Activated naive CD4-positive, alpha-beta T cell treated with anti-CD3 and anti-CD28 coated beads for 36 hours (primary cell): Measurements from ENCODE around the gene SETD5. TPM values are rescaled to one million over a fixed set of nuclear protein-coding genes. Genes with fewer than 3 reads are reported as not detected.

Experiments used
- CTCF ChIA-PET: fragments of 350-600 bp; sonication (Branson Sonifier 250); formaldehyde crosslinking; loops from one replicate; lab custom pipeline; 2021; ENCODE audit warnings: antibody characterized with exemption; lab: Charles Lee
- DNase-seq: peaks from one replicate; pipeline ENCODE4 v3.0.0-alpha.2; 2020
- H3K27ac Mint-ChIP-seq: one replicate; pipeline ENCODE4 v1.8.0; 2021; ENCODE audit warnings: mild to moderate bottlenecking, mixed read lengths
- H3K27me3 Mint-ChIP-seq: one replicate; pipeline ENCODE4 v1.8.0; 2021; ENCODE audit warnings: low read depth, mixed read lengths
- H3K36me3 Mint-ChIP-seq: one replicate; pipeline ENCODE4 v1.8.0; 2021; ENCODE audit warnings: low read depth, mixed read lengths
- H3K4me1 Mint-ChIP-seq: one replicate; pipeline ENCODE4 v1.8.0; 2021; ENCODE audit warnings: low read depth, mixed read lengths
- H3K4me3 Mint-ChIP-seq: one replicate; pipeline ENCODE4 v1.8.0; 2021; ENCODE audit warnings: mild to moderate bottlenecking, moderate library complexity, mixed read lengths
- H3K9me3 Mint-ChIP-seq: one replicate; pipeline ENCODE4 v1.8.0; 2021; ENCODE audit warnings: mixed read lengths
- intact Hi-C: fragments of 100-400 bp; cut with micrococcal nuclease; formaldehyde crosslinking; loops from one replicate; pipeline ENCODE4 v1.15.1; 2023
- total RNA-seq, 2 experiments: library from RNA; stranded (reverse); gene quantifications; one replicate each; pipeline ENCODE4 v1.2.3, GENCODE V29; 2021

SETD5 gene, protein sequence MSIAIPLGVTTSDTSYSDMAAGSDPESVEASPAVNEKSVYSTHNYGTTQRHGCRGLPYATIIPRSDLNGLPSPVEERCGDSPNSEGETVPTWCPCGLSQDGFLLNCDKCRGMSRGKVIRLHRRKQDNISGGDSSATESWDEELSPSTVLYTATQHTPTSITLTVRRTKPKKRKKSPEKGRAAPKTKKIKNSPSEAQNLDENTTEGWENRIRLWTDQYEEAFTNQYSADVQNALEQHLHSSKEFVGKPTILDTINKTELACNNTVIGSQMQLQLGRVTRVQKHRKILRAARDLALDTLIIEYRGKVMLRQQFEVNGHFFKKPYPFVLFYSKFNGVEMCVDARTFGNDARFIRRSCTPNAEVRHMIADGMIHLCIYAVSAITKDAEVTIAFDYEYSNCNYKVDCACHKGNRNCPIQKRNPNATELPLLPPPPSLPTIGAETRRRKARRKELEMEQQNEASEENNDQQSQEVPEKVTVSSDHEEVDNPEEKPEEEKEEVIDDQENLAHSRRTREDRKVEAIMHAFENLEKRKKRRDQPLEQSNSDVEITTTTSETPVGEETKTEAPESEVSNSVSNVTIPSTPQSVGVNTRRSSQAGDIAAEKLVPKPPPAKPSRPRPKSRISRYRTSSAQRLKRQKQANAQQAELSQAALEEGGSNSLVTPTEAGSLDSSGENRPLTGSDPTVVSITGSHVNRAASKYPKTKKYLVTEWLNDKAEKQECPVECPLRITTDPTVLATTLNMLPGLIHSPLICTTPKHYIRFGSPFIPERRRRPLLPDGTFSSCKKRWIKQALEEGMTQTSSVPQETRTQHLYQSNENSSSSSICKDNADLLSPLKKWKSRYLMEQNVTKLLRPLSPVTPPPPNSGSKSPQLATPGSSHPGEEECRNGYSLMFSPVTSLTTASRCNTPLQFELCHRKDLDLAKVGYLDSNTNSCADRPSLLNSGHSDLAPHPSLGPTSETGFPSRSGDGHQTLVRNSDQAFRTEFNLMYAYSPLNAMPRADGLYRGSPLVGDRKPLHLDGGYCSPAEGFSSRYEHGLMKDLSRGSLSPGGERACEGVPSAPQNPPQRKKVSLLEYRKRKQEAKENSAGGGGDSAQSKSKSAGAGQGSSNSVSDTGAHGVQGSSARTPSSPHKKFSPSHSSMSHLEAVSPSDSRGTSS (N-terminal part only)
- total RNA-seq, result 100 to 1,000 TPM; 125 to 133 TPM

DNA sequence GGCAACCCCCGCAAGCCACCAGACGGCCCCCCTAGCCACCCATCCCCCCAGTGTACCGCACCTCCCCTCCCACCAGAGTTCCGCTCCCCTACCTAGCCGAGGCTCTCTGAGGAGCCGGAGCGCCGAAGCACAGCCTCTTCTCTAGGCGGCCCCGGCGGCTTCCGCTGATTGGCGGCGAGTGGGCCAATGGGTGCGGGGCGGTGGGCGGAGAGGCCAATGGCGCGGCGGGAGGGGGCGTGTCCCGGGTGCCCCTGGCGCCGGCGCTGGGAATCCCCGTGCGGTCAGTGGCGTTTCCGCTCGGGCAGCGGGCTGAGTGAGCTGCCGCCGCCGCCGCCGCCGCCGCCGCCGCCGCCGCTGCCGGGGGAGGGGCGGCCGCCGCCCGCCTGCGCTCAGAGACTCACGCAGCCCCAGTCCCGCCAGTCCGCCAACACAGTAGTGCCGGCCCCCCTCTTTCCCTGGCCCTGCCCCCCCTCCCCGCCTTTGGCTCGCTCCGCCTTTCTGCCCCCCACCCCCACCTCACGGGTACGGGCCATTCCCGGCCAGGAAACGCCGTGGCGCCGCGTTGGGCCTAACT lies at the start of gene SETD5:
TSS of gene SETD5 (plus strand) at position 284 of the 574 bp plus-strand sequence. CDS start 31,324 bp downstream, outside the sequence.
- no peaks in the 10 kb centered on the region for H3K27me3 Mint-ChIP-seq
- peaks cover 39% of the 10 kb centered on the region for H3K36me3 Mint-ChIP-seq
- H3K9me3 Mint-ChIP-seq, result no peaks in the 10 kb centered on the region
- peak within 1 kb of the TSS; percentile 99 for H3K4me3 Mint-ChIP-seq
- DNase-seq, result peak; percentile 99
- peak within 1 kb of the TSS; percentile 100 for H3K27ac Mint-ChIP-seq
- peaks cover 65% of the 10 kb centered on the region for H3K4me1 Mint-ChIP-seq
- CTCF ChIA-PET, result interaction anchor here (1.2 to 2.9 kb wide), 2 partner anchors 23 to 44 kb away, joined by 4 to 8 read pairs; no protein-coding TSS in a partner anchor
- intact Hi-C loops, result loop anchor here (1.0 to 5.0 kb wide), 12 partner anchors 25 to 851 kb away; partner anchors contain the start of genes BRK1, CRELD1, FANCD2 and JAGN1

- Mint-ChIP-seq H3K9me3 (no peaks in the 10 kb centered on the region), H3K4me3 (no peak overlapping the region), H3K36me3 (no peaks in the 10 kb centered on the region), H3K4me1 (no peaks in the 10 kb centered on the region), H3K27me3 (no peaks in the 10 kb centered on the region), H3K27ac (no peak overlapping the region)
- intact Hi-C loops, result no loop called here
- no peak for DNase-seq
- CTCF ChIA-PET, result interaction anchor here (1.0 to 1.5 kb wide), 2 partner anchors 156 to 379 kb away, joined by 3 read pairs; no protein-coding TSS in a partner anchor
These were observed 49.5 kb upstream of the SETD5 start for GRCh38 chr3:9347887-9348286.

DNA sequence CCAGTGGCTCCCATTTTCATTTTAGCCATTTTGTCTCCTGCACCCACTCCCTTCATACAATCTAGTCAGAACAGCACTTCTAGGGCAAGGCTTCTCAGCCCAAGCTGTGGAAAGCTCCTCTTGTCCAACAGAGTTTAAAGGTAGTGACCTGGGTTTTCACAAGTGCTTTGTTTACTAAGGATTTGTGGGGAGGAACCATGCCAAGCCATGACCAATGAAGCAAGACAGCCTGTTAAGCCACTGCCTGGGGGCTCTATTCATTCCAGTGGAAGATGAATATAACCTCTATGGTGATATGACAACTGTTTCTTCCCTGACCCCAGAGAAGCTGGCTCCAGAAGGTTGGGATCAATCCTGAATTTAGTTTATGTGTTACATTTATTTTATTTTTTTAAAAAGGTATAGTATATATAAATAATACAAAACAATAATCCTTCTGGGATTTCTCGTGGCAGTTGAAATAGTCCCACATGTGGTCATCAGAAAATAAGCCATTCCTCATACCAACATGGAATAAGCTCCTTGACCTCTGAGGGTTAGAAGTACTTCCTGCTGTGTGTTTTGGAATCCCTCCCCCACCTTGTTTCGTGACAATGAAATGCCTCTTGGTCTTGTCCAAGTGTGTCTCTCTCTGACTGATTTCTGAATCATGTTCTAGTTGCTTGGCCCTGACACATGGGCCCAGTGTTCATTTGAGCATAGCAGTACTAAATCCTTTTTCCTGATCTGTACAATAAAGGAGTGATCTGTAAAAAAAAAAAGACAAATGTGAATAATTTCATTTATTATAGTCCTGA lies 47.9 kb upstream of the SETD5 start:
- intact Hi-C loops, result loop anchor here (5.0 kb wide), 1 partner anchor 583 kb away; the partner anchor contains the start of gene CRELD1
- no peaks in the 10 kb centered on the region for H3K27me3 Mint-ChIP-seq
- no peak for DNase-seq
- no peak overlapping the region for H3K4me3 Mint-ChIP-seq
- H3K27ac Mint-ChIP-seq, result no peak overlapping the region
- H3K4me1 Mint-ChIP-seq, result peaks cover 11% of the 10 kb centered on the region
- no peaks in the 10 kb centered on the region for H3K9me3 Mint-ChIP-seq
- no peaks in the 10 kb centered on the region for H3K36me3 Mint-ChIP-seq
- CTCF ChIA-PET, result interaction anchor here (0.6 kb wide), 1 partner anchor 98 kb away, joined by 4 read pairs; no protein-coding TSS in a partner anchor

GRCh38 chr3:9351709-9352126 lies 45.7 kb upstream of the SETD5 start:
- intact Hi-C loops, result loop anchor here (5.0 kb wide), 1 partner anchor 581 kb away; the partner anchor contains the start of gene CRELD1
- no peak overlapping the region for H3K27ac Mint-ChIP-seq
- no peak for DNase-seq
- H3K36me3 Mint-ChIP-seq, result no peaks in the 10 kb centered on the region
- CTCF ChIA-PET, result interaction anchor here (0.6 to 0.7 kb wide), 2 partner anchors 279 to 1408 kb away, joined by 3 to 4 read pairs; no protein-coding TSS in a partner anchor
- H3K27me3 Mint-ChIP-seq, result no peaks in the 10 kb centered on the region
- H3K4me1 Mint-ChIP-seq, result peaks cover 22% of the 10 kb centered on the region
- no peak overlapping the region for H3K4me3 Mint-ChIP-seq
- no peaks in the 10 kb centered on the region for H3K9me3 Mint-ChIP-seq

GRCh38 chr3:9352917-9353752 lies 44.3 kb upstream of the SETD5 start:
- no peaks in the 10 kb centered on the region for H3K27me3 Mint-ChIP-seq
- H3K27ac Mint-ChIP-seq, result peak overlapping the region; percentile 57
- no peaks in the 10 kb centered on the region for H3K36me3 Mint-ChIP-seq
- no peaks in the 10 kb centered on the region for H3K9me3 Mint-ChIP-seq
- CTCF ChIA-PET, result interaction anchor here (0.6 to 2.1 kb wide), 24 partner anchors 10 to 392 kb away, joined by 3 to 17 read pairs (median 4); partner anchors contain the start of genes MTMR14 and THUMPD3
- intact Hi-C loops, result loop anchor here (1.0 to 5.0 kb wide), 4 partner anchors 150 to 579 kb away; partner anchors contain the start of gene CRELD1
- DNase-seq, result peak; percentile 78
- H3K4me3 Mint-ChIP-seq, result no peak overlapping the region
- peaks cover 22% of the 10 kb centered on the region for H3K4me1 Mint-ChIP-seq

- H3K27me3 Mint-ChIP-seq, result no peaks in the 10 kb centered on the region
- H3K4me3 Mint-ChIP-seq, result peak overlapping the region; percentile 98
- CTCF ChIA-PET, result interaction anchor here (0.8 to 2.8 kb wide), 4 partner anchors 9 to 366 kb away, joined by 3 to 17 read pairs (median 6); no protein-coding TSS in a partner anchor
- H3K9me3 Mint-ChIP-seq, result no peaks in the 10 kb centered on the region
- peak overlapping the region; percentile 99 for H3K27ac Mint-ChIP-seq
- no peak for DNase-seq
- H3K4me1 Mint-ChIP-seq, result peaks cover 26% of the 10 kb centered on the region
- intact Hi-C loops, result loop anchor here (1.0 to 2.0 kb wide), 4 partner anchors 8 to 431 kb away; partner anchors contain the start of genes ARPC4, BRPF1 and TADA3
- peaks cover 14% of the 10 kb centered on the region for H3K36me3 Mint-ChIP-seq
These were observed 35.6 kb upstream of the SETD5 start for GRCh38 chr3:9361691-9362388.

GRCh38 chr3:9362731-9363530 lies 34.5 kb upstream of the SETD5 start, which contains the start of gene THUMPD3:
TSS of gene THUMPD3 (plus strand) at chr3:9363054. CDS start at chr3:9365069, 2,015 bp downstream.
- Mint-ChIP-seq H3K27me3 (no peaks in the 10 kb centered on the region), H3K4me1 (peaks cover 26% of the 10 kb centered on the region), H3K4me3 (peak within 1 kb of the TSS; percentile 98), H3K9me3 (no peaks in the 10 kb centered on the region), H3K36me3 (peaks cover 15% of the 10 kb centered on the region), H3K27ac (peak within 1 kb of the TSS; percentile 99)
- peak; percentile 95 for DNase-seq
- CTCF ChIA-PET, result interaction anchor here (0.8 to 2.8 kb wide), 6 partner anchors 10 to 141 kb away, joined by 3 to 17 read pairs (median 4); no protein-coding TSS in a partner anchor
- intact Hi-C loops, result loop anchor here (1.0 to 2.0 kb wide), 6 partner anchors 9 to 430 kb away; partner anchors contain the start of genes ARPC4, BRPF1, MTMR14 and TADA3

- peaks cover 45% of the 10 kb centered on the region for H3K4me1 Mint-ChIP-seq
- CTCF ChIA-PET, result no interaction called here
- H3K27ac Mint-ChIP-seq, result no peak overlapping the region
These were observed 27.9 kb upstream of the SETD5 start for GRCh38 chr3:9369508-9369907.

DNA sequence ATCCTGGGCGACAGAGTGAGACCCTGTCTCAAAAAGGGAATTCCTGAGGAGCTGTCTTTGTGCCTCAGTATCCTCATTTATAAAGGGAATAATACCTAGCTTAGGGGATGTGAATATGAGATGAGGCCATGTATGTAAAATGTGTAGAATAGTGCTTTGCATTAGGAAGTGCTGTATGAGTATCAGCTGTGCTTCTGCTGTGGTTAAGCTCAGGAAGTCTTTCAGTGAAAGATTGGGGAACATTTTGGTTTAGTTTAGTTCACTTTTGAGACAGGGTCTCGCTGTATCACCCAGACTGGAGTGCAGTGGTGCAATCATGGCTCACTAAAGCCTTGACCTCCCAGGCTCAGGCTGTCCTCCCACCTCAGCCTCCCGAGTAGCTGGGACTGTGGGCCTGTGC lies 23.9 kb upstream of the SETD5 start:
- intact Hi-C loops, result no loop called here
- CTCF ChIA-PET, result interaction anchor here (0.5 to 1.2 kb wide), 2 partner anchors 20 kb away, joined by 3 to 4 read pairs; no protein-coding TSS in a partner anchor
- peak overlapping the region; percentile 12 for H3K27ac Mint-ChIP-seq

More at GRCh38 chr3:9369508-9369907, 27.9 kb upstream of the SETD5 start:
- no peak for DNase-seq
- no peak overlapping the region for H3K4me3 Mint-ChIP-seq
- no peaks in the 10 kb centered on the region for H3K27me3 Mint-ChIP-seq
- H3K36me3 Mint-ChIP-seq, result peaks cover 45% of the 10 kb centered on the region
- intact Hi-C loops, result no loop called here
- H3K9me3 Mint-ChIP-seq, result no peaks in the 10 kb centered on the region

More for the DNA sequence above, 23.9 kb upstream of the SETD5 start:
- Mint-ChIP-seq H3K4me1 (peaks cover 33% of the 10 kb centered on the region), H3K4me3 (no peak overlapping the region), H3K36me3 (peaks cover 56% of the 10 kb centered on the region), H3K9me3 (no peaks in the 10 kb centered on the region), H3K27me3 (no peaks in the 10 kb centered on the region)
- DNase-seq, result no peak
